OCI-LY7 (cell line): Measurements from ENCODE around the gene TRIM28. TPM values are rescaled to one million over a fixed set of nuclear protein-coding genes. Genes with fewer than 3 reads are reported as not detected.

Experiments
- BruUV-seq: library from RNA; stranded (reverse); fragments of 400-500 nt; replicated peaks from 2 replicates; lab custom pipeline; 2021; lab: Mats Ljungman, UMichigan
- CTCF ChIA-PET: fragments of 300-600 bp; sonication (Branson Sonifier 250); formaldehyde crosslinking; loops from one replicate; lab custom pipeline; 2022; ENCODE audit warnings: antibody characterized with exemption; ENCODE audit not compliant: unreplicated experiment; lab: Charles Lee
- POLR2A ChIA-PET: fragments of 300-600 bp; sonication (Branson Sonifier 250); formaldehyde crosslinking; loops from one replicate; lab custom pipeline; 2022; ENCODE audit warnings: antibody characterized with exemption; lab: Charles Lee
- DNase-seq: peaks from one replicate; pipeline ENCODE4 v3.0.0-alpha.2; 2015; ENCODE audit warnings: low spot score
- H2AFZ ChIP-seq: fragments of 200-600 bp; sonication (generic), shearing (Covaris generic); 2 replicates; pipeline ENCODE4 v1.6.1; 2014; ENCODE audit warnings: mild to moderate bottlenecking, antibody characterized with exemption, low read length, moderate library complexity
- H3K27ac ChIP-seq: fragments of 200-600 bp; sonication (generic); 2 replicates; pipeline ENCODE4 v1.5.1; 2014; ENCODE audit warnings: mixed run types, low read depth, mild to moderate bottlenecking, moderate library complexity, low read length, inconsistent platforms; ENCODE audit not compliant: poor library complexity, severe bottlenecking
- H3K36me3 ChIP-seq: fragments of 200-600 bp; sonication (generic); 2 replicates; pipeline ENCODE4 v1.6.1; 2014; ENCODE audit warnings: mild to moderate bottlenecking, antibody characterized with exemption, low read length, moderate library complexity, mixed read lengths; ENCODE audit not compliant: insufficient read depth
- H3K4me1 ChIP-seq: fragments of 200-600 bp; sonication (generic); 2 replicates; pipeline ENCODE4 v1.5.1; 2014; ENCODE audit warnings: mild to moderate bottlenecking, low read length; ENCODE audit not compliant: insufficient read depth, poor library complexity, severe bottlenecking
- H3K4me2 ChIP-seq: fragments of 200-600 bp; sonication (generic); 2 replicates; pipeline ENCODE4 v1.6.1; 2014; ENCODE audit warnings: mild to moderate bottlenecking, low read length
- H3K4me3 ChIP-seq: fragments of 200-600 bp; sonication (generic); 2 replicates; pipeline ENCODE4 v1.5.1; 2014; ENCODE audit warnings: mild to moderate bottlenecking, low read depth, low read length; ENCODE audit not compliant: poor library complexity, severe bottlenecking
- H3K79me2 ChIP-seq: fragments of 200-600 bp; sonication (generic); 2 replicates; pipeline ENCODE4 v1.6.1; 2016; ENCODE audit warnings: low read depth, mild to moderate bottlenecking, low read length, moderate library complexity, mixed read lengths; ENCODE audit not compliant: insufficient read depth
- H3K9me2 ChIP-seq: fragments of 200-600 bp; sonication (generic); 2 replicates; pipeline ENCODE4 v1.6.1; 2016; ENCODE audit warnings: mild to moderate bottlenecking, low read length, mixed read lengths; ENCODE audit not compliant: insufficient read depth
- H3K9me3 ChIP-seq: fragments of 200-600 bp; sonication (generic); 2 replicates; pipeline ENCODE4 v1.6.1; 2014; ENCODE audit warnings: mild to moderate bottlenecking, mixed run types, low read length, mixed read lengths
- H4K20me1 ChIP-seq: fragments of 200-600 bp; sonication (generic); 2 replicates; pipeline ENCODE4 v1.6.1; 2014; ENCODE audit warnings: mild to moderate bottlenecking, antibody characterized with exemption, low read length, moderate library complexity, mixed read lengths; ENCODE audit not compliant: insufficient read depth
- CTCF ChIP-seq: fragments of 200-600 bp; sonication (generic); conservative IDR thresholded peaks from 2 replicates; pipeline ENCODE4 v1.5.1; 2014; ENCODE audit warnings: mild to moderate bottlenecking, antibody characterized with exemption, low read length, moderate library complexity, mixed read lengths
- EZH2phosphoT487 ChIP-seq: fragments of 200-600 bp; sonication (generic); IDR thresholded peaks from 2 replicates; pipeline ENCODE4 v1.6.1; 2018; ENCODE audit warnings: low read depth, borderline replicate concordance, mild to moderate bottlenecking, mixed run types, antibody characterized with exemption, low read length, moderate library complexity, mixed read lengths
- intact Hi-C: fragments of 100-400 bp; cut with micrococcal nuclease; formaldehyde crosslinking; loops from one replicate; pipeline ENCODE4 v1.10.0; 2022; ENCODE audit not compliant: unreplicated experiment
- total RNA-seq, 2 experiments: library from RNA; depleted of rRNA in 1 of 2; stranded (reverse); fragments of >200 nt in 1 of 2; shearing (Covaris generic) in 1 of 2; gene quantifications; 2 replicates each; pipeline ENCODE4 v1.2.3, GENCODE V29; 2014 to 2022

TRIM28 gene
- total RNA-seq, 2 experiments from 2014 or later = 601 to 729 TPM

GRCh38 chr19:58569191-58569942 lies 25.5 kb downstream of the TRIM28 start:
- POLR2A ChIA-PET = no interaction called here
- BruUV-seq = no TSS peak
- TF ChIP-seq EZH2phosphoT487 = no peak
- TF ChIP-seq CTCF = no peak
- DNase-seq = no peak
- H3K9me2 ChIP-seq = no peaks in the 10 kb centered on the region
- H3K4me3 ChIP-seq = no peak overlapping the region
- intact Hi-C loops = no loop called here
- H3K27ac ChIP-seq = no peak overlapping the region
- H2AFZ ChIP-seq = no peak overlapping the region
- H3K36me3 ChIP-seq = peaks cover 33% of the 10 kb centered on the region; the same call in 1 of the 2 replicates
- CTCF ChIA-PET = no interaction called here
- no peaks in the 10 kb centered on the region for H3K79me2 ChIP-seq
- H3K4me2 ChIP-seq = no peak overlapping the region
- peaks cover 19% of the 10 kb centered on the region for H3K4me1 ChIP-seq
- H4K20me1 ChIP-seq = no peaks in the 10 kb centered on the region
- H3K9me3 ChIP-seq = no peaks in the 10 kb centered on the region

GRCh38 chr19:58569943-58570670 lies 26.2 kb downstream of the TRIM28 start:
- no peak overlapping the region for H2AFZ ChIP-seq
- no peak overlapping the region for H3K4me3 ChIP-seq
- intact Hi-C loops = no loop called here
- H3K4me2 ChIP-seq = no peak overlapping the region
- H4K20me1 ChIP-seq = no peaks in the 10 kb centered on the region
- peaks cover 22% of the 10 kb centered on the region for H3K4me1 ChIP-seq
- H3K36me3 ChIP-seq = peaks cover 33% of the 10 kb centered on the region; the same call in 1 of the 2 replicates
- BruUV-seq = no TSS peak
- no peak overlapping the region for H3K27ac ChIP-seq
- ChIA-PET POLR2A (no interaction called here), CTCF (no interaction called here)
- H3K9me2 ChIP-seq = no peaks in the 10 kb centered on the region
- TF ChIP-seq CTCF (no peak), EZH2phosphoT487 (no peak)
- no peak for DNase-seq
- H3K79me2 ChIP-seq = no peaks in the 10 kb centered on the region
- H3K9me3 ChIP-seq = no peaks in the 10 kb centered on the region
